ENCODE data around the gene UBA5. TPM values are rescaled to one million over a fixed set of nuclear protein-coding genes. Genes with fewer than 3 reads are reported as not detected.
"Not testable (repeated sequence)": the region's sequence is repeated elsewhere in the genome, so short reads cannot be mapped to it uniquely, and the experiment has no call there.

The UBA5 gene
- total RNA-seq: 10 to 100 TPM; 19.9 to 50.9 (median 34.4) TPM

- peak in 1 of 2 donors; percentile 55 for TF ChIP-seq EP300 (IDR thresholded peaks at IDR 0.05)
- TF ChIP-seq, protein P1, sequence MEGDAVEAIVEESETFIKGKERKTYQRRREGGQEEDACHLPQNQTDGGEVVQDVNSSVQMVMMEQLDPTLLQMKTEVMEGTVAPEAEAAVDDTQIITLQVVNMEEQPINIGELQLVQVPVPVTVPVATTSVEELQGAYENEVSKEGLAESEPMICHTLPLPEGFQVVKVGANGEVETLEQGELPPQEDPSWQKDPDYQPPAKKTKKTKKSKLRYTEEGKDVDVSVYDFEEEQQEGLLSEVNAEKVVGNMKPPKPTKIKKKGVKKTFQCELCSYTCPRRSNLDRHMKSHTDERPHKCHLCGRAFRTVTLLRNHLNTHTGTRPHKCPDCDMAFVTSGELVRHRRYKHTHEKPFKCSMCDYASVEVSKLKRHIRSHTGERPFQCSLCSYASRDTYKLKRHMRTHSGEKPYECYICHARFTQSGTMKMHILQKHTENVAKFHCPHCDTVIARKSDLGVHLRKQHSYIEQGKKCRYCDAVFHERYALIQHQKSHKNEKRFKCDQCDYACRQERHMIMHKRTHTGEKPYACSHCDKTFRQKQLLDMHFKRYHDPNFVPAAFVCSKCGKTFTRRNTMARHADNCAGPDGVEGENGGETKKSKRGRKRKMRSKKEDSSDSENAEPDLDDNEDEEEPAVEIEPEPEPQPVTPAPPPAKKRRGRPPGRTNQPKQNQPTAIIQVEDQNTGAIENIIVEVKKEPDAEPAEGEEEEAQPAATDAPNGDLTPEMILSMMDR (IDR thresholded peaks at IDR 0.05): no peak
- Histone ChIP-seq H3K4me1 (peaks cover 0 to 45% (median 16%) of the 10 kb centered on the region in 4 donors), H3K9me3 (no peaks in the 10 kb centered on the region), H3K27ac (peak within 1 kb of the TSS; percentile 81 to 96 (median 92)), H3K27me3 (no peaks in the 10 kb centered on the region), H3K4me3 (peak within 1 kb of the TSS; percentile 66 to 92 (median 80)), H3K36me3 (no peaks in the 10 kb centered on the region)
- 0 to 1% methylated on average over 51 of the region's 64 CpGs for WGBS, 2 donors
- DNase-seq (ENCODE audit: low spot score in 2 of 2): peak; percentile 28 to 48
Measured at GRCh38 chr3:132660052-132660810, at the start of gene UBA5. Gene UBA5, plus strand, starts transcription at chr3:132660329. Its CDS starts 209 bp downstream, at chr3:132660538.

GRCh38 chr3:132615301-132615700, 44.8 kb upstream of the UBA5 start:
- not testable (repeated sequence) for H3K9me3 ChIP-seq; H3K27me3 ChIP-seq; H3K4me1 ChIP-seq; DNase-seq (ENCODE audit: low spot score in 2 of 2); H3K4me3 ChIP-seq; H3K27ac ChIP-seq
- WGBS, 2 donors: 92 to 99% methylated on average over 3 of the region's 3 CpGs
- peaks cover 0 to 48% (median 0%) of the 10 kb centered on the region in 3 donors for H3K36me3 ChIP-seq

DNA sequence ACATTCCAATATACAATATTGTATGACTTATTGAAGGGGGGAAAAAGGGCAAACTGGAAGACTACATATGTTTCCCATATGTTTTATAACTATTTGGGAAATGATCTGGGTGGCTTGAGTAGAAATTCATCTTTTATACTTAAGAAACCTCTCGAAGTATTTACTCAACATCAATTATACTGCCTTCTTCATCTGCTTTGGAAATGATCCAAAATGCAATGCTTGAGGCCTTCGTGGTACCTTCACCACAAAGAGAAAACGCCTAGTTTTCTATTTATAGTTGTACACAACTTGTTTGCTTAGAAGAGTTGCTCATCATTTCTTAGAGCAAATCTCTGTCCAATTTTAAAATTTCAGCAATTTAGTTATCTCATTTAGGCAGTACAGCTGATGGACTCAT, 44.2 kb upstream of the UBA5 start:
- DNase-seq (ENCODE audit: low spot score in 2 of 2): no peak
- Histone ChIP-seq H3K27me3 (no peaks in the 10 kb centered on the region), H3K36me3 (peaks cover 0 to 54% (median 0%) of the 10 kb centered on the region in 3 donors), H3K9me3 (peaks cover 0 to 3% (median 0%) of the 10 kb centered on the region in 4 donors), H3K27ac (no peak overlapping the region), H3K4me1 (no peaks in the 10 kb centered on the region), H3K4me3 (no peak overlapping the region)
- WGBS, 2 donors: 69 to 79% methylated on average over 3 of the region's 3 CpGs
- TF ChIP-seq POLR2A (IDR thresholded peaks at IDR 0.05): no peak
- TF ChIP-seq, protein P1 (IDR thresholded peaks at IDR 0.05): no peak
- no peak for TF ChIP-seq EP300 (IDR thresholded peaks at IDR 0.05)

- Histone ChIP-seq H3K27ac (no peak overlapping the region), H3K27me3 (no peaks in the 10 kb centered on the region), H3K4me3 (no peak overlapping the region), H3K4me1 (no peaks in the 10 kb centered on the region), H3K36me3 (peaks cover 0 to 63% (median 0%) of the 10 kb centered on the region in 3 donors), H3K9me3 (peaks cover 0 to 4% (median 0%) of the 10 kb centered on the region in 4 donors)
- TF ChIP-seq, protein P1 (IDR thresholded peaks at IDR 0.05): no peak
- TF ChIP-seq POLR2A (IDR thresholded peaks at IDR 0.05) (no peak), EP300 (IDR thresholded peaks at IDR 0.05) (no peak)
- DNase-seq (ENCODE audit: low spot score in 2 of 2): no peak
- WGBS, 2 donors: 87 to 97% methylated on average over 1 of the region's 1 CpG
Measured at GRCh38 chr3:132616780-132617179, 43.3 kb upstream of the UBA5 start.

DNA sequence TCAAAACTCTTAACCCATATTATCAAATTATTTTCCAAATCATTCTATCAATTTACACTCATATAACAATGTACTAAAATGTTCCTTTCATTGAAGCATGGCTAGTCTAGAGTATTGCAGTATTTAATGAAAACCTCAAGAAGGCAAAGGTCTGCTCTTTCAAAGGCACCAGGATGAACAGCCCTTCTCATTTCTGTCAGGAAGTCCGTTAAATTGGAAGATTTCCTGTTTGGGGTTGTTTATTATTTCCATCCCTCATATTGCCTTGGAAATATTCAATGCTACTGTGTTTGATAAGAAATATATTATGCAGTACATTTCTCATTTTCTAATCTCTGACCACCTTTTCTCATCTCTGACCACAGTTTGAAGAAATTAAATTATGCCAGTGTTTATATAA, 38.0 kb upstream of the UBA5 start:
- TF ChIP-seq POLR2A (IDR thresholded peaks at IDR 0.05) (no peak), EP300 (IDR thresholded peaks at IDR 0.05) (no peak)
- TF ChIP-seq, protein P1 (IDR thresholded peaks at IDR 0.05): no peak
- no peak for DNase-seq (ENCODE audit: low spot score in 2 of 2)

More for the DNA sequence above, 38.0 kb upstream of the UBA5 start:
- H3K27me3 ChIP-seq: no peaks in the 10 kb centered on the region
- WGBS, 2 donors: 37% methylated on average over 1 of the region's 1 CpG
- no peaks in the 10 kb centered on the region for H3K4me1 ChIP-seq
- no peak overlapping the region for H3K27ac ChIP-seq
- no peak overlapping the region for H3K4me3 ChIP-seq
- peaks cover 0 to 4% (median 0%) of the 10 kb centered on the region in 4 donors for H3K9me3 ChIP-seq
- H3K36me3 ChIP-seq: peaks cover 0 to 61% (median 6%) of the 10 kb centered on the region in 3 donors
